Fibroblast of skin of right quadriceps (primary cell): Measurements from ENCODE around the gene SPEM1.

Experiments used
- DNase-seq: peaks from one replicate; pipeline ENCODE4 v3.0.0-alpha.2; 2013

The SPEM1 gene

DNA sequence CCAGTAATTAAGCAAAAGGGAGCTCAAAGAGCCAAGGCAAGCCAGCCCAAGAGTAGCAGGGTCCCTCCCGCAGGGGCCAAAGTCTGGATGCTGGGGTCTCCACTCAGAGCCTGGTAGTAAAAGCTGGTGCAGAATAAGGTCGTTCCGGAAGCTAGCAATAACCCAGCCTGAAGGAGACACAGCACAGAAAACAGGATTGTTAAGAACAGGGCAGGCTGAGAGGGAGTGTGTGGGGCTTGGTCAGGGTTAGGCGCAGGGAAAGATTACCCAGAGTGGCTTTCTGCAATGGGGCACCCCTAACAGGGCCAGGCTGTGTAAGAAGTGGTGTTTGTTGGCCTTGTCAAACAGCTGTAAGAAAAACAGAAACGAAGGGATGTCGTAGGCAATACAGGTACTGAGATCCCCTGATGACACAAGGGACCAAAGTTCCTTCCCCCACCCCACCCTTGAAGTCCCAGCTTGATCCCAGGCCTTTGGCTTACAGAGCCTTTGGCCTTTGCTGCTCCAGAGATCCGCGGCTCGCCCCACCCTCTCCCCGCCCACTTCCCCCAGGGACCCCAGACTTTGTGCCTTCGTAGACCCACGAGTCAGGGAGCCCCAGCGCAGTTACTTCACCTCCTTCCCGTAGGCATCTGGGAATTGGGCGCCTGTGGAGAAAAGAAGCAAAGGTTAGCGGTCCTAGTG is 16.9 kb upstream of the SPEM1 start:
- DNase-seq = no peak

DNA sequence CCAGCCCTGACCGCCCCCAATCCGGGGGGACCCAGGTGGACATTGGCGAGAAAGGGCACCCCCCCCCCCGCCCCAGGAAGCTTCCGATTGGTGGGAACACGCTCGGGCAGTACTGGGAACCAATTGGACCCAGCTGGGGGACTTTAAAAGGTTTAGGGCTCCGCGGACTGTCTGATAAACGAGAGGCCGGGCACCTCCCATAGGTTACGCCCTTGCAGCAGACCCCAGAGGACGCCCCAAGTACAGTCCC is 16.5 kb upstream of the SPEM1 start:
- DNase-seq = no peak

DNA sequence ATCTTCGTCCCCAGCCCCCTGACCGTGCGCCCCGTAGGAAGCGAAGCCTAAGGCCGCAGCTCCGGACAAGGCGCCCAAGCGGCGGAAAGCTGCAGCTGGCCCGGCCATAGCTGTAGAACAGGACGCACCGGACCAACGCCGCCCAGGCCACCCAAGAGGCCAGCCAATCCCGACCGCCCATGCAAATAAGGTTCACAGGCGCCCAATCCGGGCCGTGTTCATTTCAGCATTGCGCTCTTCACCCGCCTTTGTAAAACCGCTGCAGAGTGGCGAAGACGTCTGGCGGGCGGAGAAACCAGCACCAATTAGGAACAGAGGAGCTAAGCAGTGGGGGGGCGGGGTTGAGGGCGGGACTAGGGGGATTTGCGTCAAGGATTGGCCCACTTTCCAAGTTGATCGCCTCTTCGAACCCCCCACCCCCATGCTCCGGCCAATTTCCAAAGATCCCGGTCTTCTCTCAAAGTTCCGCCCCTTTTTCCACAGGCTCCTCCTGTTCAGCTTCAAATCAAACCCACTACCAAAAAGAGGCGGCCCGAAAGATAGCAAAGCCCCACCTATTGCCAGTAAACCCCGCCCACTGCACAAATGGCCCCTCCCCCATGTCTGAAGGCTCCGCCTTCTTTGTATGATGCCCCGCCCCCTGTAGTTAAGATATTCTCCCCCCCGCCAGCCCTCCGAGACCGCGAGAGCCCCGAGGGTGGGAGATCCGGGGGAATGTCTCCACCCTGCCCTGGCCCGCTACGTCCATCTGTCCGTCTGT is 16.0 kb upstream of the SPEM1 start, which contains the start of gene TMEM256:
TMEM256 (minus strand) TSS at position 121 of the 760 bp plus-strand sequence; CDS start at position 108, 13 bp downstream.
- peak; percentile 100 for DNase-seq

DNA sequence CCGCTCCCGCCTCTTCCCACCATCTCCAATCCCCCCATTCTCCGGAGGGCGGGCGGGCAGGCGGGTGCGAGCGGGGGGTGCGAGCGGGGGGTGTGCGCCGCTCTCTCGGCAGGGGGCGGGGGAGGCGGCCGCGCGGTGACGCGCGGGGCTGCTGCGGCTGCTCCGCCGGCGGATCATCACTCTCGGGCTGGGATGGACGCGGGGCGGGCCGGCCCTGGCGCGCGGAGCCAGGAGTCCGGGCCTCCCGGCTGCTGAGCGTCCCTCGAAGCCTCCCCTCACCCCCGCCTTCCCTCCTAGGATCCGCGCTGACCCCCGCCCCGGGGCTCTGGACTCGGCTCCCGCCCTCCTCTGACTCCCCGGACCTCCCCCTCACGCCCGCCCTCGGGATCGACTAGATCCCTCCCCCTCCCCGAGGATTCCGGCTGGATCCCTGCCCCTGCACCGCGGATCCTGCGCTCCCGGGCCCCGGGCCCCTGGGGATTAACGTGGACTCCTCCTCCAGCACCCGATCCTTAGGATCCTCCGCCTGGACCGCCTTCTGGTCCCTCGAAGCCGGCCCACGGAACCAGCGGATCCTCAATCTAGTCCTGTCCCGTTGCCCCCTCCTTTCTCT is 15.3 kb upstream of the SPEM1 start:
- no peak for DNase-seq

DNA sequence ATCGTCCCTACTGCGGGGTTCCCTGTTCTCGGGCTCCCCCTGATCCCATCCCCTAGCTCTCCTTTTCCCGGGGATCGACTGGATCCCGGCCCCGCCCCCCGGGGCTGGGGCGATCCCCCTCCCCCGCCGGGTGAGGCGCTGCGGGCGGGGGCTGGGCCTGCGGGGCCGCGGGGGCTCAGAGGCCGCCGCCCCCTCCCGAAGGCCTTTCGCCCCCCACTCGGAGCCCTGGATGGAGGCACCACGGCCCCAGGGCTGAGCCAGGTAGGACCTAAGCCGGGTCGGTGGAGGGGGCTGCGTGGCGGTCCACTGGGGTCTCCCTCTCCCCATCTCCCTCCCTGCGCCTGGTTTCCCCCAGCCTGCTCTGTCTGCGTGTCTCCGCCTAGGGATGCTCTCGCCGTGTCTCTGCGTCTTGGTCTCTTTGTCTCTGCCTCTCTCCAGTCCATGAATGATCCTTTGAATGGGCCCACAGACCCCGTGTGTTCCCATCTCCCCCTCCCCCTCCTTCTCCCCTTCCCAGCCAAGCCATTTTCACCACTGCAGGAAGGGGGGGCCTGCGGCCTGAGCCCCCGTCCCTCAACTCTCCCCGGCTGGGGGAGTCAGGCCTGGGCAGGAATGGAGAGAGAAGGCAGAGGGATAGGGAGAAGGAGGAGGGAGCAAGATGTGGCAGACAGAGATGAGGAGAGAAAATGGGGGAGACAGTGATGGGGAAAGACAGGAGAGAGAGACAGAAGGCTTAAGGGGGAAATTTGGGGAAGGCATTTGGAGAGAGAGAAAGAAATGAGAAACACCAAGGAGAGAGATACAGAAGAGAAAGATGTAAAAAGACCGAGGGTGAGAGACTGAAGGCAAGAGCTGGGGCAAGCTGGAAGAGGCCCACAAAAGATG is 14.5 kb upstream of the SPEM1 start:
- no peak for DNase-seq

DNA sequence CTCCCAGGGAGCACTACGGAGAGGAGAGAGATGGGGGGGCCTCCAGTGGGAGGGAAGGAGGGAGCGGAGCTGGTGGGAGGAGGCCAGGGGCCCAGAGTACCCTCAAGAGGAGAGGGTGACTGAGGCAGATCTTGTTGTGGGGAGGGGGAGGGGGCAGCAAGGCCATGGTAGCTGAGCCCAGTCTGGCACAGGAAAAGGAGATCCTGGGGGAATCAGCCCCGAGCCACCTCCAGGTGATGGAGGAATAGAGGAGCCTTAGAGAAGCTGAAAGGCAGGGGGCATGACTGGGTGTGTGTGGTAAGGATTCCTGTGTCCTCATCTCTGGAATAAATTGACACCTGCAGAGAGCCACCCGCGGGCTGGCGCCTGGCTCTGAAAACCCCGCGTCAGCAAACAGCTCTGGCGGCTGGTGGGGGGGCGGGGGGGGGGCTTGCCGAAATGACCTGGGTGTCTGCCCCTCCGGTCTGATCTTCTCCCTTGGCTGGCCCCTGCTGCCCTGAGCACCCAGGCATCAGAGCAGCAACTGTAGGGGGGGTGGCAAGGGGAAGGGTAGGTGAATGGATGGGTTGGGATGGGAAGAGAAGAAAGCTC is 13.8 kb upstream of the SPEM1 start:
- no peak for DNase-seq

DNA sequence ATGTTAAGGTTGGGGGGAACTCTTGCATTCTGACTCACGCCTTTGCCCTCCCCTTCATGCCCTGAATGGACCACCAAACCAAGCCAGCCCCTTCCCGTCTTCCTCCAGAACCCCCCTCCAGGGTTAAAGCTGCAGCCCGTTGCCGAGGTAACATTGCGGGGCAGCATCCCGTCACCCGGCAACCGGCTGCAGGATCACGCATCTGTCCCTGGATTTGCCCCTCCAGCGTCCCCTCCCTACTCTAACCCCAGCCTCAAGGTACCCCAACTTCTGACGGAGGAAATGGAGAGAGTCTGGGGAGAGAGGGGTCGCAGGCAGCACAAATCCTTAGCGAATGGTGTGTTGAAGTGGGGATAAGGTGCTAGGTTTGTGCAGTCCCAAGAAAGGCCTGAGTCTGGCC is 13.0 kb upstream of the SPEM1 start:
- no peak for DNase-seq

DNA sequence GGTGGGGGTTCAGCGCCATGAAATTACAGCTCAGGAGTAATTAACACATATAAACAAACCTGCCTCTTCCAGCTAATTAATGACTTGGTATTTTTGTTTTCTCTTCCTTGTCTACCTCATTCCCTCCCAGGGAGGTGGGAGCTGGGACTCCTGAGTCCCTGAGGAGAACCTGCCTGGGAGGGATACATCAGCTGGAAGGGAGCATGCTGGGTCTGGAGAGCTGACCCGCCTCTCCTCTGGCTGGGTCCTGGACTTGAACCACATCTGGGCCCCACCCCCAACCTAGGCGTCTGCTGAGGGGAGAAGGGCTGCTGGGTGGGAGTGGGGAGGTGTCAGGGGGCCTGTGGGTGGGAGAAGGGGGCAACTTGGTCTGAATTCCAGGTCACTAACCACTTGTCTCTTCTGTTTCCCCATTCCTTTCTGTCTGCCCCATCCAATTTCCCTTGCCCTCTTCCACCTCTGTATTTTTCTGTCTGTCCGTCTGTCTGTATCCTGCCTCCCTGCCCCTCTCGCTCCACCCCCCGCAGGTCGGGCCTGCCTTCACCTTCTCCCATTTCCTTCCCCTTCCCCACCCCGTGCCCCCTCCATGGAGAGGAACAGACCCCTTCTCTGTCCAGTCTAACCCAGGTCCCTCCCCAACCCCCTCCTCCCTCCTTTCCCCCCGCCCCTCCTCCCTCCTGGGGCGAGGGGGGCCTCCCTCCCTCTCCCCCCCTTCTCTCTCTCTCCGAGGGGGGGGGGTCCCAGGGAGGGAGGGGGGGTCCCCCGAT is 12.5 kb upstream of the SPEM1 start, which contains the start of gene NLGN2:
NLGN2 (plus strand) TSS at position 361 of the 767 bp plus-strand sequence. CDS start 411 bp downstream, outside the sequence.
- DNase-seq = no peak

DNA sequence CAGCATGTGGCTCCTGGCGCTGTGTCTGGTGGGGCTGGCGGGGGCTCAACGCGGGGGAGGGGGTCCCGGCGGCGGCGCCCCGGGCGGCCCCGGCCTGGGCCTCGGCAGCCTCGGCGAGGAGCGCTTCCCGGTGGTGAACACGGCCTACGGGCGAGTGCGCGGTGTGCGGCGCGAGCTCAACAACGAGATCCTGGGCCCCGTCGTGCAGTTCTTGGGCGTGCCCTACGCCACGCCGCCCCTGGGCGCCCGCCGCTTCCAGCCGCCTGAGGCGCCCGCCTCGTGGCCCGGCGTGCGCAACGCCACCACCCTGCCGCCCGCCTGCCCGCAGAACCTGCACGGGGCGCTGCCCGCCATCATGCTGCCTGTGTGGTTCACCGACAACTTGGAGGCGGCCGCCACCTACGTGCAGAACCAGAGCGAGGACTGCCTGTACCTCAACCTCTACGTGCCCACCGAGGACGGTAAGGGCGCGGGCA is 11.8 kb upstream of the SPEM1 start:
- DNase-seq = no peak

DNA sequence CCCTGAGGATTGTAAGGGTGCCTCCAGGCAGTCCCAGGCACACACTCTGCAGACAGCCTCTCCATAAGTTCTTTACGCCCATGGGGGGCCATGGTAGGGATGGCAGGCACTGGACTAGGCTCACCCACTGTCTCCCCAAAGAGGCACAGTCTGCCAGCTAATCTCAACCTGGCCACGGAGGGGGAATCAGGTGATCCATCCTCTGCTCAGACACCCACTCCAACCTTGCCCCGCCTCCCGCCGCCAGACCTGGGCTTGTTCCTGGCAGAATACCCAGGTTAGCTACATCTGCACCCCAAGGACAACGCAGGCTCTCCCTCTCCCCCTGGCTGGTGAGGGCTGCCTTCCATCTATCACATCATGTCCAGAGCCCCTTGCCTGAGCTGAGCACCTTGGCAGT is 11.3 kb upstream of the SPEM1 start:
- DNase-seq = no peak

DNA sequence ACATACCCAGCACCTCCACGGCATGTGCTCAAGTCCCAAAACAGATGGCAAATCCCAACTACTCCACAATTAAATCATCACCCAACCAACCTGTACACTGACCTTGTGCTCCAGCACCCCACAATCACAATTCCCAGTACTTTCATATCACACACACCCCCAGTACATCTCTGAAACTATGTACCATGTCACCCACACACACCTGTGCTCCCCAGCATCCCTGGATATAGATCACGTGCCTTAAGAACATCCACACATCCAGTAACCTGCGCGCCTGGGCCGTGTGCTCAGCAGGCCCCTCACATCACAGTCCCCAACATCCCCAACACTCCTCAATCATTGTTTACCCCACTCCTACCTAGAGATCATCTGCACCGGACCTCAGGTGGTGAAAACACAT is 10.4 kb upstream of the SPEM1 start:
- DNase-seq = no peak

DNA sequence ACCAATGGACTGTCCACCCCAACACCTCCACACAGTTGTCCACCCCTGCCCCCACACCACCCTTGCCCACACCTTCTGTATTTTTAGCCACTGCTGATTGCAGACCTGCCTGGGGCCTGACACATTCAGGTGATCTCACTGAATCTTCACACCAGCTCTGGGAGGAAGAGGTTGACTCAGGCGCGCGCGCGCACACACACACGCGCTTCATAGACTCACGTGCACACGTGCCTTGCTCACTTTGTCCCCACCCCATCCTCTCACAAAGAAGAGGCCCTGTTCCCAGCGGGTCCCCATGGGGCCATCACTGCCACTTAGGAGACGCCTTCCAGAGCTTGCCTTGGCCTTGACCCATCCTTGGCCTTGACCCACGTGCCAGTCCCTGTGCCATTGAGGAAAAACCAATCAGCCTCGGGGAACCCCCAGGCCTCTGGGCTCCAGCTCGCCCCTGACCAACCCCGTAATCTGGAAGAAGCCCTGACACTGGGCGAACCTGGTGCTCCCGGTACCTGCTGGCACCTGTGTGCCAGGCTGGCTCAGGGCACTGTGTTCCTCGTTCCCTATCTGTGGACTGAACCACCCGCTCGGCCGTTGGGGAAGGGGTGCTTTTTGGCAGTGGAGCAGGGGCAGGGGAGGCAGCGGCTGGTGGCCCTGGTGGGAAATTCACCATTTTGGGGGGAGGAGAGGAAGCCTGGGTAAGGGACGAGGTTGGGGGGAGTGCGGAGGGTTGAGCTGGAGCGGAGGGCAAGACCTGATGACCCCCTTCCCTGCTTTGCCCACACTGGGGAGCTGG is 9.3 kb upstream of the SPEM1 start:
- DNase-seq = no peak

DNA sequence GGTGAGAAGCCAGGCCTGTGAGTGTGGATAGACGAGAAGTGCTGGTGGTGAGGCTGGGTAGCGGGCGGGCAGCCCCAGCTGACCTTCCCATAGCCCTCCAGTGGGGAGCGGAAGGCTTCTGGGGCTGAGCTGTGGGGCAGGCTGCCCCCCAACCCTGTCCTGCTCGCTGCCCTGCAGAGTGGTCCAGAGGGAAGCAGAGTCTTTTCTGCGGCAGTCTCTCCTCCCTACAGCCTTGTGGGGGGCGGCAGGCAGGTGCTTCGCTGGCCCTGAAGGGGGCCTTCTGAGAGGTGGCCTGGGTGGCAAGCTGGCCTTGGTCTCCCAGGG is 8.7 kb upstream of the SPEM1 start:
- no peak for DNase-seq

DNA sequence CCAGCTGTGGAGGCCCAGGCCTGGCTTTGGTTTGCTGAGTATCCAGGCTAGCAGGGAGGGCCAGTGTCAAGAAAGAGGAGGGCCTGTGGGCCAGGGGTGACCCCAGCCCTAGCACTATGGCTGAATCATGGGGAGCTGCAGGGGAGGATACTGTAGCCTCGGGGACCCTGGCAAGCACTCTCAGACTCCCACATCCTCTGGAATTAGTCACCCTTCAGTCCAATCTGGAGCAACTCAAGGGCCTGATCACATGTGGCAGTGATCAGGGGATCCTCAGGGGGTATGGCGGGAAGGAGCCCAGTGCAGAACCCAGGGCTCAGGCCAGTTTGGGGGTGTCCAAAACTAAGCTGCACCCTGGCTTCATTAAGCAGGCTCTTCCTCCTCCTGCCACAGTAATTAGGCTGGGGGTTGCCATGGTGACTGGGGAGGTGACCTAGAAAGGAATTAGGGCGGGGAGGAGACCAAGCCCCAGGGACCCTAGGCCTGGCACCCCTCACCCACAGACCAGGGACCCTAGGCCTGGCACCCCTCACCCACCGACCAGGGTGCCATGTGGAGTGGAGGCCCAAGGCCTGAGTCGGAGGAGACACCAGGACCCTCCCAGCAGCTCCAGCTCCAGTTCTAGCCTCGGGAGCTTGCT is 6.7 kb upstream of the SPEM1 start:
- DNase-seq = peak; percentile 47

DNA sequence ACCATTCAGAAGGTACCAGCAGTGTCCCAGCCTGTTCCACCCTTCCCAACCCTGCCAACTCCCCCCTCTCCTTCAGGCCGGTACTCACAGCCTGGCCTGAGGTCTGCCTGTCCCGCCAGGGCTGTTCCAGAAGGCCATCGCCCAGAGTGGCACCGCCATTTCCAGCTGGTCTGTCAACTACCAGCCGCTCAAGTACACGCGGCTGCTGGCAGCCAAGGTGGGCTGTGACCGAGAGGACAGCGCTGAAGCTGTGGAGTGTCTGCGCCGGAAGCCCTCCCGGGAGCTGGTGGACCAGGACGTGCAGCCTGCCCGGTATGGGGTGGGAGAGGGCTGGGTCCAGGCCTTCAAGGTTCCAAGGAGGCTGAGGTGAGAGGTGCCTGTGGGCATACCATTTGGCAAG is 5.3 kb upstream of the SPEM1 start:
- DNase-seq = no peak

DNA sequence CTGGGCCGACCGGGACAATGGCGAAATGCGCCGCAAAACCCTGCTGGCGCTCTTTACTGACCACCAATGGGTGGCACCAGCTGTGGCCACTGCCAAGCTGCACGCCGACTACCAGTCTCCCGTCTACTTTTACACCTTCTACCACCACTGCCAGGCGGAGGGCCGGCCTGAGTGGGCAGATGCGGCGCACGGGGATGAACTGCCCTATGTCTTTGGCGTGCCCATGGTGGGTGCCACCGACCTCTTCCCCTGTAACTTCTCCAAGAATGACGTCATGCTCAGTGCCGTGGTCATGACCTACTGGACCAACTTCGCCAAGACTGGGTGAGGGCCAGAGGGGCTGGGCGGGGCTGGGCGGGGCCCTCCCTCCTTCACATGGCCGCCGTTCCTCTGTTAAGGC is 4.3 kb upstream of the SPEM1 start:
- no peak for DNase-seq

DNA sequence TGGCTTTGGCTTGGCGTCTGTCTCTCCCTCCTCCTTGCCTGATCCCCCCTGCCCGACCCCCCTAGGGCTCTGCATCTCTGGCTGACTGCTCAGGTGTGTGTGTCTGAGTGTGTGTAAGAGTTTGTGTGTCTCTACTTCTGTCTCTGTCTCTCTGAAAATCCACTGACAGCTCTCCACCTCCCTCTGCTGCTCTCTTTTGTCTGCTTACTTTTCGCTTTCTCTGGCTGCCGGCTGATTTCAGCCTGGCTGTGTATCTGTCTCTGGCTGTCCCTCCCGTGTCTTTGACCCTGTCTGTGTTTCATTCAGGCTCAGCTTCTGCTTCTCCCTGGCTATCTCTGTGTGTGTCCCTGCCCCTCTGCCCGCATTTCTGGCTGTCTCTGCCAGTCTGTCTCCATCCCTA is 3.8 kb upstream of the SPEM1 start:
- no peak for DNase-seq

DNA sequence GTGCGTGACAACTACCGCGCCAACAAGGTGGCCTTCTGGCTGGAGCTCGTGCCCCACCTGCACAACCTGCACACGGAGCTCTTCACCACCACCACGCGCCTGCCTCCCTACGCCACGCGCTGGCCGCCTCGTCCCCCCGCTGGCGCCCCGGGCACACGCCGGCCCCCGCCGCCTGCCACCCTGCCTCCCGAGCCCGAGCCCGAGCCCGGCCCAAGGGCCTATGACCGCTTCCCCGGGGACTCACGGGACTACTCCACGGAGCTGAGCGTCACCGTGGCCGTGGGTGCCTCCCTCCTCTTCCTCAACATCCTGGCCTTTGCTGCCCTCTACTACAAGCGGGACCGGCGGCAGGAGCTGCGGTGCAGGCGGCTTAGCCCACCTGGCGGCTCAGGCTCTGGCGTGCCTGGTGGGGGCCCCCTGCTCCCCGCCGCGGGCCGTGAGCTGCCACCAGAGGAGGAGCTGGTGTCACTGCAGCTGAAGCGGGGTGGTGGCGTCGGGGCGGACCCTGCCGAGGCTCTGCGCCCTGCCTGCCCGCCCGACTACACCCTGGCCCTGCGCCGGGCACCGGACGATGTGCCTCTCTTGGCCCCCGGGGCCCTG is 3.0 kb upstream of the SPEM1 start:
- no peak for DNase-seq

DNA sequence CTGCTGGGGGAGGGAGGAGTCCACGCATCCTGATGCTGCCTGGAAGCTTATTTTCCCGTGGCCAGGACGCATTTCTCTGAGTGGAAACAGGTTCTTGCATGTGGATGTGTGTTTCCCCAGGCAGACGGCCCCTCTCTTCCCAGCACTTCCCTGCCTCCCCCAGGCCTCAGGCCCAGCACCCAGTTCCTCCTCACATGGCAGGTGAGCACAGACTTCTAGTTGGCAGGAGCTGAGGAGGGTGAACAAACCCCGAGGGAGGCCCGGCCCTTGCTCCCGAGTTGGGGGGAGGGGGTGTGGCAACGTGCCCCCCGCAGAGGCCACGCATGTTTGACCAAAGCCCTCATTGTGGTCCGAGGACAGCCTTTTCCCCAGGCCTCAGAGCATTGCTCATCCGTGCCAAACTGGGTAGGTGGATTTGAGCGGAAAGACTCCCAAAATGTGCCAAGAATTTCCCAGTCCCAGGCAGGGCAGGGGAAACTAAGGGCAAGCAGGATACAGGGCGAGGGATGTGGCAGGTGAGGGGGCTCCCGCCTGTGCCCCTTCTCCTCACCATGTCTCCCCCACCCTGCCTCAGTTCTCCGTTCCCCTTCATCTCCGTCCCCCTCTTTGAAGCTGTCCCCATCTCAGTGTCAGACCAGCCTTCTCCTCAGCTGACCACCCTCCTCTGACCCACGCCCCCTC is 1.5 kb upstream of the SPEM1 start:
- DNase-seq = no peak

DNA sequence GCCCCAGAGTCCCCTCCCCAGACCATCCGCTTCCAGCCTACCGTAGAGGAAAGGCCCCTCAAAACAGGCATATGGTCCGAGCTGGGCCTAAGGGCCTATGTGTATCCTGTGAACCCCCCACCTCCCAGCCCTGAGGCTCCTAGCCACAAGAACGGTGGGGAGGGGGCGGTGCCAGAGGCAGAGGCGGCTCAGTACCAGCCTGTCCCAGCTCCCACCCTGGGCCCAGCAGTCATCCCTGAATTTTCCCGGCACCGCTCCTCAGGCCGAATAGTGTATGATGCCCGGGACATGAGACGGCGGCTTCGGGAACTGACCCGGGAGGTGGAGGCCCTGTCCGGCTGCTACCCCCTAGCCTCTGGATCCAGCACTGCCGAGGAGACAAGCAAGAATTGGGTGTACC is 1.1 kb downstream of the SPEM1 start:
- DNase-seq = no peak
